Gastrocnemius medialis (tissue), 4 donors: ENCODE measurements around the gene KCNMB4.

Experiments
- CTCF ChIP-seq, 5 experiments: fragments of 450-650 bp in 3 of 5; fragments of 200-600 bp in 2 of 5; sonication (generic) in 2 of 5; IDR thresholded peaks in 4 of 5; conservative IDR thresholded peaks in 1 of 5; 1 replicate in 4 of 5; 2 replicates in 1 of 5; pipeline ENCODE4 v1.5.1; 2016 to 2019; ENCODE audit warnings: antibody characterized with exemption in 5 of 5, mild to moderate bottlenecking in 3 of 5, moderate library complexity in 3 of 5
- POLR2A ChIP-seq, 2 donors: fragments of 450-650 bp; IDR thresholded peaks; one replicate each; pipeline ENCODE4 v1.6.1; 2017; ENCODE audit warnings: antibody characterized with exemption in 2 of 2, mild to moderate bottlenecking in 2 of 2, moderate library complexity in 2 of 2

DNA sequence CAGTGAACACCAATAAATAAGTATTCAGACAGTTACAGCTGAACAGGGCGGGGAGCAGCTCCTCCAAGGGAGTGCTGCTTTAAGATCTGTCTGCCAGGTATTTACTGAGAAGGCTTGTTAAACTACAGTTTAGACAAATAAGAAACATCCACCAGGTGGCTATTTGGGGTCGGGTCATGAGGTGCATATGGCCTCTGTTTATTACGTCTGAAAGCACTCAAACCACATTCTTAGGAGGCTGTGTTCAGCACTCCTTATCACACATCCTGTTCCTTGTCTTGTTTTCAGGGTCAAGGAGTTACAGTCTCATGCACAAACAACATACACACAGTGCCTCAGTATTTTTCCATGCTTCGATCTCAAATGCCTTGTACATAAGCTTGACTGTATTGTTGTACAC is 78.8 kb downstream of the KCNMB4 start:
- TF ChIP-seq POLR2A (IDR thresholded peaks at IDR 0.05) (no peak), CTCF (IDR thresholded peaks at IDR 0.05 in 4 of 5, conservative IDR thresholded peaks at IDR 0.05 in 1 of 5) (no peak)
